HCT116 (cell line): ENCODE results near the gene APP. TPM values are rescaled to one million over a fixed set of nuclear protein-coding genes. Genes with fewer than 3 reads are reported as not detected.

Experiments used
- ATAC-seq: fragments of 200-7000 bp; cut with Tn5 transposase; 2 replicates; pipeline ENCODE4 v1.9.1; 2020; ENCODE audit warnings: mild to moderate bottlenecking, moderate library complexity
- BruUV-seq: library from RNA; stranded (reverse); fragments of 400-500 nt; replicated peaks from 2 replicates; lab custom pipeline; 2021; lab: Mats Ljungman, UMichigan
- CTCF ChIA-PET: fragments of 300-600 bp; sonication (Branson Sonifier 250); formaldehyde crosslinking; loops from one replicate; lab custom pipeline; 2021; ENCODE audit warnings: antibody characterized with exemption; lab: Charles Lee
- POLR2A ChIA-PET: fragments of 300-600, 350-600 bp; sonication (Branson Sonifier 250); formaldehyde crosslinking; loops from one replicate; lab custom pipeline; 2021; ENCODE audit warnings: antibody characterized with exemption; lab: Charles Lee
- RAD21 ChIA-PET, 2 experiments: fragments of 300-600 bp; sonication (Branson Sonifier 250); formaldehyde crosslinking; loops; one replicate each; lab custom pipeline; 2023; ENCODE audit warnings: low total read pairs in 2 of 2; ENCODE audit not compliant: uncharacterized antibody in 2 of 2, unreplicated experiment in 2 of 2, low non-redundant PET in 1 of 2; lab: Charles Lee
- DNase-seq: peaks from one replicate; pipeline ENCODE4 v3.0.0-alpha.2; 2010; ENCODE audit warnings: low read depth, low spot score
- H2AFZ ChIP-seq: fragments of 200-600 bp; shearing (Covaris generic), sonication (generic); 2 replicates; pipeline ENCODE4 v1.6.1; 2017; ENCODE audit warnings: low read depth, mixed run types, mixed read lengths, antibody characterized with exemption, low read length; ENCODE audit not compliant: poor library complexity, severe bottlenecking
- H3K27ac ChIP-seq: 2 replicates; pipeline ENCODE4 v1.5.1; 2012; ENCODE audit warnings: low read depth, low read length
- H3K27me3 ChIP-seq: fragments of 200-600 bp; sonication (generic); 2 replicates; pipeline ENCODE4 v1.6.1; 2016; ENCODE audit warnings: mixed run types, low read length, mixed read lengths; ENCODE audit not compliant: insufficient read depth
- H3K36me3 ChIP-seq, 2 experiments: fragments of 200-500 bp in 1 of 2; fragments of 200-600 bp in 1 of 2; sonication (Bioruptor generic) in 1 of 2; sonication (generic) in 1 of 2; 2 replicates each; pipeline versions ENCODE4 v1.5.1 to v1.6.1; 2014 to 2016; ENCODE audit warnings: low read length in 2 of 2, inconsistent platforms in 1 of 2, mixed read lengths in 1 of 2, mixed run types in 1 of 2; ENCODE audit not compliant: insufficient read depth in 2 of 2, control insufficient read depth in 1 of 2
- H3K4me1 ChIP-seq, 2 experiments: fragments of 200-600 bp in 1 of 2; sonication (generic) in 1 of 2; 2 replicates each; pipeline versions ENCODE4 v1.5.1 to v1.6.1; 2012 to 2017; ENCODE audit warnings: low read length in 2 of 2, inconsistent platforms in 1 of 2, mild to moderate bottlenecking in 1 of 2, mixed read lengths in 1 of 2, mixed run types in 1 of 2, moderate library complexity in 1 of 2; ENCODE audit not compliant: insufficient read depth in 2 of 2, control insufficient read depth in 1 of 2
- H3K4me2 ChIP-seq: fragments of 200-600 bp; sonication (generic); 2 replicates; pipeline ENCODE4 v1.6.1; 2017; ENCODE audit warnings: mixed run types, low read length, mixed read lengths
- H3K4me3 ChIP-seq, 2 experiments: fragments of 200-600 bp in 1 of 2; sonication (generic) in 1 of 2; replicated peaks in 1 of 2; 2 replicates each; pipeline ENCODE4 v1.5.1; 2011 to 2016; ENCODE audit warnings: low read length in 2 of 2, control low read depth in 1 of 2, low read depth in 1 of 2, mild to moderate bottlenecking in 1 of 2, mixed read lengths in 1 of 2, mixed run types in 1 of 2
- H3K79me2 ChIP-seq: fragments of 200-600 bp; sonication (generic); 2 replicates; pipeline ENCODE4 v1.6.1; 2017; ENCODE audit warnings: mild to moderate bottlenecking, mixed run types, low read length, moderate library complexity, mixed read lengths; ENCODE audit not compliant: insufficient read depth
- H3K9ac ChIP-seq: fragments of 200-600 bp; sonication (generic); 2 replicates; pipeline ENCODE4 v1.6.1; 2016; ENCODE audit warnings: low read length, mixed read lengths
- H3K9me2 ChIP-seq: fragments of 200-600 bp; sonication (generic), shearing (Covaris generic); 2 replicates; pipeline ENCODE4 v1.6.1; 2017; ENCODE audit warnings: mixed run types, mild to moderate bottlenecking, moderate library complexity; ENCODE audit not compliant: insufficient read depth
- H3K9me3 ChIP-seq, 2 experiments: fragments of 200-500 bp in 1 of 2; fragments of 200-600 bp in 1 of 2; sonication (Bioruptor generic) in 1 of 2; sonication (generic) in 1 of 2; 2 replicates each; pipeline ENCODE4 v1.6.1; 2014 to 2017; ENCODE audit warnings: low read length in 2 of 2, mixed read lengths in 2 of 2, inconsistent platforms in 1 of 2, low read depth in 1 of 2, mild to moderate bottlenecking in 1 of 2, mixed run types in 1 of 2, moderate library complexity in 1 of 2; ENCODE audit not compliant: control insufficient read depth in 1 of 2, insufficient read depth in 1 of 2
- H4K20me1 ChIP-seq: fragments of 200-600 bp; sonication (generic), shearing (Covaris generic); 2 replicates; pipeline ENCODE4 v1.6.1; 2017; ENCODE audit warnings: mixed run types, mild to moderate bottlenecking, moderate library complexity; ENCODE audit not compliant: insufficient read depth
- ATF3 ChIP-seq: IDR thresholded peaks from 2 replicates; pipeline ENCODE4 v1.6.1; 2012
- CBX3 ChIP-seq: IDR thresholded peaks from 2 replicates; pipeline ENCODE4 v1.6.1; 2012; ENCODE audit warnings: low read depth
- CEBPB ChIP-seq: IDR thresholded peaks from 2 replicates; pipeline ENCODE4 v1.6.1; 2012; ENCODE audit warnings: low read depth
- CTCF ChIP-seq, 3 experiments: fragments of 200-600 bp in 1 of 3; sonication (generic) in 1 of 3; IDR thresholded peaks in 2 of 3; conservative IDR thresholded peaks in 1 of 3; 2 replicates each; pipeline ENCODE4 v1.5.1; 2012 to 2017; ENCODE audit warnings: low read depth in 2 of 3, low read length in 2 of 3, antibody characterized with exemption in 1 of 3, borderline replicate concordance in 1 of 3, control low read depth in 1 of 3, mild to moderate bottlenecking in 1 of 3, mixed read lengths in 1 of 3, mixed run types in 1 of 3, moderate library complexity in 1 of 3; ENCODE audit not compliant: insufficient read depth in 1 of 3
- EGR1 ChIP-seq: IDR thresholded peaks from 2 replicates; pipeline ENCODE4 v1.6.1; 2012; ENCODE audit warnings: low read depth
- EZH2 ChIP-seq: fragments of 200-600 bp; sonication (generic); IDR thresholded peaks from 2 replicates; pipeline ENCODE4 v1.6.1; 2017; ENCODE audit warnings: antibody characterized with exemption, mixed run types
- EZH2phosphoT487 ChIP-seq: fragments of 200-600 bp; IDR thresholded peaks from 2 replicates; pipeline ENCODE4 v1.6.1; 2018; ENCODE audit warnings: antibody characterized with exemption, borderline replicate concordance
- MAX ChIP-seq: IDR thresholded peaks from 2 replicates; pipeline ENCODE4 v1.6.1; 2012
- RAD21 ChIP-seq: IDR thresholded peaks from 2 replicates; pipeline ENCODE4 v1.6.1; 2012; ENCODE audit warnings: low read depth, mild to moderate bottlenecking
- SP1 ChIP-seq: IDR thresholded peaks from 2 replicates; pipeline ENCODE4 v1.6.1; 2012; ENCODE audit warnings: low read depth
- YY1 ChIP-seq: IDR thresholded peaks from 2 replicates; pipeline ENCODE4 v1.6.1; 2011; ENCODE audit warnings: low read length, low read depth, moderate library complexity, mild to moderate bottlenecking; ENCODE audit not compliant: insufficient replicate concordance; ENCODE audit errors: extremely low read depth
- ZNF274 ChIP-seq: fragments of 200-500 bp; sonication (Bioruptor generic); IDR thresholded peaks from 2 replicates; pipeline ENCODE4 v1.6.1; 2014; ENCODE audit warnings: mild to moderate bottlenecking, low read depth, low read length, inconsistent platforms
- intact Hi-C: fragments of 100-400 bp; cut with micrococcal nuclease; formaldehyde crosslinking; loops from 2 replicates; pipeline ENCODE4 v1.10.0; 2022
- total RNA-seq: library from RNA; stranded (reverse); gene quantifications from one replicate; pipeline ENCODE4 v1.2.1, GENCODE V29; 2021; ENCODE audit not compliant: unreplicated experiment

APP gene
- total RNA-seq, 1 experiment from 2014 or later: 267 TPM

GRCh38 chr21:26096494-26097371 is 73.8 kb downstream of the APP start:
- ATAC-seq (no peak), DNase-seq (no peak)
- no peak overlapping the region for H3K9ac ChIP-seq
- 0 out of 4 replicates have a peak, but pooled peaks cover 0 to 7% of the 10 kb centered on the region in 2 experiments for H3K4me1 ChIP-seq
- no peak overlapping the region for H3K27ac ChIP-seq
- no peak overlapping the region for H3K4me3 ChIP-seq
- no TSS peak for BruUV-seq
- peaks cover 22% of the 10 kb centered on the region; the same call in 1 of the 2 replicates for H4K20me1 ChIP-seq
- no peaks in the 10 kb centered on the region for H3K27me3 ChIP-seq
- intact Hi-C loops: no loop called here
- H3K9me2 ChIP-seq: no peaks in the 10 kb centered on the region
- H3K9me3 ChIP-seq: no peaks in the 10 kb centered on the region
- H3K4me2 ChIP-seq: no peak overlapping the region
- TF ChIP-seq EZH2phosphoT487 (no peak), CEBPB (no peak), MAX (no peak), RAD21 (no peak), EGR1 (no peak), EZH2 (no peak), CTCF (IDR thresholded peaks at IDR 0.05 in 2 of 3, conservative IDR thresholded peaks at IDR 0.05 in 1 of 3; ENCODE audit: borderline replicate concordance in 1 of 3, insufficient read depth in 1 of 3, low read depth in 2 of 3, low read length in 2 of 3) (no peak), SP1 (no peak), CBX3 (no peak), YY1 (no peak), ZNF274 (no peak), ATF3 (no peak)
- no peak overlapping the region for H2AFZ ChIP-seq
- no peaks in the 10 kb centered on the region for H3K36me3 ChIP-seq
- peaks cover 82% of the 10 kb centered on the region for H3K79me2 ChIP-seq
- RAD21 ChIA-PET: no interaction called here
- POLR2A ChIA-PET: no interaction called here
- CTCF ChIA-PET: no interaction called here
